Measurements from ENCODE around the gene SMTNL2. TPM values are rescaled to one million over a fixed set of nuclear protein-coding genes. Genes with fewer than 3 reads are reported as not detected.
"Not testable (repeated sequence)": the region's sequence is repeated elsewhere in the genome, so short reads cannot be mapped to it uniquely, and the experiment has no call there.

Gene SMTNL2
- total and polyA plus RNA-seq, 2 experiments from 2014 or later, result 41.5 to 106 TPM

DNA sequence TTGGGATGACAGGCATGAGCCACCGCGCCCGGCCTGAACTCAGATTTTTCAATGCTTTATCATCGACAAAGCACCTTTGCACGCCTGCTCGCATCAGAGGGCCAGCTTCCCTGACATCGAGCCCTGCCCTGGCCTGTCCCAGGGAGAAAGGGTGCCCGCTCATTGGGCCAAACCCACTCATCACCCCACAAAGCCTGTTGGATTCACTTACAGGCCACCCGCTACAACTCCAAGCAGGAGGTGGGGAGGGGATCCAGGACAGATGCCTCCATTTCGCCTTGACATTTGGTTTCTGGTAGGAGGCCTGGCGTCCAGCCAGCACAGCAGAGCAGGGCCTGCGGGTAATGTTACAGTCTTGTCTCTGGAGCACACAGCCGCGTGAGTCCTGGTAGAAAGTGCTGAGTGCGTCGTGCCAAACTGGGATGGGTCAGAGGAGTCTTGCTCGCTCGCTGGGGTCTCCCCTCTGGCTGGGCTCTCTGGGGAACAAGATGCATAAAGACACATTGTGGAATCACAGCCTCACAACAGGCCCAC lies 19.8 kb downstream of the SMTNL2 start:
- no peak overlapping the region for H2AFZ ChIP-seq
- H3K4me1 ChIP-seq (ENCODE audit: insufficient read depth), result peaks cover 64% of the 10 kb centered on the region
- H4K20me1 ChIP-seq (ENCODE audit: insufficient read depth, poor library complexity, severe bottlenecking), result no peaks in the 10 kb centered on the region
- H3K27me3 ChIP-seq, result no peaks in the 10 kb centered on the region
- H3K27ac ChIP-seq, result peak overlapping the region; percentile 74
- H3K9me3 ChIP-seq (ENCODE audit: low read depth), result no peaks in the 10 kb centered on the region
- H3K36me3 ChIP-seq (replicated peaks; ENCODE audit: insufficient read depth, low read depth), result no peaks in the 10 kb centered on the region
- WGBS (ENCODE audit: low lambda C conversion rate, missing lambda C conversion rate), result 58% methylated on average over 18 of the region's 18 CpGs
- peak overlapping the region; percentile 20 for H3K4me2 ChIP-seq
- no peaks in the 10 kb centered on the region for H3K9me2 ChIP-seq (replicated peaks; ENCODE audit: insufficient read depth)
- TF ChIP-seq EZH2 (IDR thresholded peaks at IDR 0.05; ENCODE audit: borderline replicate concordance) (no peak), EZH2phosphoT487 (IDR thresholded peaks at IDR 0.05; ENCODE audit: low read depth, severe bottlenecking, unreplicated experiment) (no peak)
- TF ChIP-seq, protein P1, sequence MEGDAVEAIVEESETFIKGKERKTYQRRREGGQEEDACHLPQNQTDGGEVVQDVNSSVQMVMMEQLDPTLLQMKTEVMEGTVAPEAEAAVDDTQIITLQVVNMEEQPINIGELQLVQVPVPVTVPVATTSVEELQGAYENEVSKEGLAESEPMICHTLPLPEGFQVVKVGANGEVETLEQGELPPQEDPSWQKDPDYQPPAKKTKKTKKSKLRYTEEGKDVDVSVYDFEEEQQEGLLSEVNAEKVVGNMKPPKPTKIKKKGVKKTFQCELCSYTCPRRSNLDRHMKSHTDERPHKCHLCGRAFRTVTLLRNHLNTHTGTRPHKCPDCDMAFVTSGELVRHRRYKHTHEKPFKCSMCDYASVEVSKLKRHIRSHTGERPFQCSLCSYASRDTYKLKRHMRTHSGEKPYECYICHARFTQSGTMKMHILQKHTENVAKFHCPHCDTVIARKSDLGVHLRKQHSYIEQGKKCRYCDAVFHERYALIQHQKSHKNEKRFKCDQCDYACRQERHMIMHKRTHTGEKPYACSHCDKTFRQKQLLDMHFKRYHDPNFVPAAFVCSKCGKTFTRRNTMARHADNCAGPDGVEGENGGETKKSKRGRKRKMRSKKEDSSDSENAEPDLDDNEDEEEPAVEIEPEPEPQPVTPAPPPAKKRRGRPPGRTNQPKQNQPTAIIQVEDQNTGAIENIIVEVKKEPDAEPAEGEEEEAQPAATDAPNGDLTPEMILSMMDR (IDR thresholded peaks at IDR 0.05; ENCODE audit: poor library complexity), result no peak
- peak; percentile 86 for DNase-seq (ENCODE audit: low spot score)
- H3K79me2 ChIP-seq, result peaks cover 14% of the 10 kb centered on the region
- H3K4me3 ChIP-seq, result no peak overlapping the region

DNA sequence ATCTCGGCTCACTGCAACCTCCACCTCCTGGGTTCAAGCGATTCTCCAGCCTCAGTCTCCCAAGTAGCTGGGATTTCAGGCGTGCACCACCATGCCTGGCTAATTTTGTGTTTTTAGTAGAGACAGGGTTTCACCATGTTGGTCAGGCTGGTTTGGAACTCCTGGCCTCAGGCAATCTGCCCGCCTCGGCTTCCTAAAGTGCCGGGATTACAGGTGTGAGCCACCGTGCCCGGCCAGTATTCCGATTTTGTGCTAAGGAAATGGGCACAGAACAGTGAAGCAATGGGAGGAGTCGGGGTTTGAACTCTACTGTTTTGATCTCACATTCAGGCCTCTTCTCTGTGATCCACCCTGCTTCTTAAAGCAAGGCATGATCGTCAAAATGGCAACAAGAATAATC lies 20.4 kb downstream of the SMTNL2 start:
- Histone ChIP-seq H3K79me2 (peaks cover 14% of the 10 kb centered on the region), H3K4me2 (peak overlapping the region; percentile 20), H3K4me1 (ENCODE audit: insufficient read depth) (peaks cover 64% of the 10 kb centered on the region), H3K27ac (peak overlapping the region; percentile 74)
- H3K27me3 ChIP-seq; DNase-seq (ENCODE audit: low spot score); H3K36me3 ChIP-seq (replicated peaks; ENCODE audit: insufficient read depth, low read depth); H3K9me2 ChIP-seq (replicated peaks; ENCODE audit: insufficient read depth); H2AFZ ChIP-seq; H3K9me3 ChIP-seq (ENCODE audit: low read depth); H4K20me1 ChIP-seq (ENCODE audit: insufficient read depth, poor library complexity, severe bottlenecking); H3K4me3 ChIP-seq: not testable (repeated sequence)
- WGBS (ENCODE audit: low lambda C conversion rate, missing lambda C conversion rate), result 85% methylated on average over 11 of the region's 11 CpGs

DNA sequence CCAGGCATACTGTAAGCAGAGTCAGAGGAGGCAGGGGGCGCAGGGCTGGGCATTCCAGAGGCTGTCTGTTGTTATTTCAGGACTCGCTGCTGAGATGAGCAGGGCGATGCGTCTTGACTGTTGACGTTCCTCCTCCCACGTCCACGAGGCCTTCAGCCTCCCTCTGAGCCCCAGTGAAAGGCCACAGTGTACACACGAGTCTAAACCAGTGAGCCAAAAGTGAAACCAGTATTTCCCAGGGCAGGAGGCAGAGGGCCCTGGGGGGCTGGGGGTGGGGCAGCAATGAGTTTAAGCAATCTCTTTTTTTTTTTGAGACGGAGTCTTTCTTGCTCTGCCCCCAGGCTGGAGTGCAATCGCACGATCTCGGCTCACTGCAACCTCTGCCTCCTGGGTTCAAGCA lies 21.5 kb downstream of the SMTNL2 start:
- Histone ChIP-seq H3K9me3 (ENCODE audit: low read depth) (no peaks in the 10 kb centered on the region), H3K4me1 (ENCODE audit: insufficient read depth) (peaks cover 64% of the 10 kb centered on the region), H3K4me3 (no peak overlapping the region), H3K27ac (peak overlapping the region; percentile 89), H3K9me2 (replicated peaks; ENCODE audit: insufficient read depth) (no peaks in the 10 kb centered on the region), H3K27me3 (no peaks in the 10 kb centered on the region), H3K36me3 (replicated peaks; ENCODE audit: insufficient read depth, low read depth) (no peaks in the 10 kb centered on the region), H2AFZ (no peak overlapping the region), H4K20me1 (ENCODE audit: insufficient read depth, poor library complexity, severe bottlenecking) (no peaks in the 10 kb centered on the region), H3K4me2 (no peak overlapping the region), H3K79me2 (peaks cover 14% of the 10 kb centered on the region)
- 63% methylated on average over 9 of the region's 12 CpGs for WGBS (ENCODE audit: low lambda C conversion rate, missing lambda C conversion rate)
- DNase-seq (ENCODE audit: low spot score), result peak; percentile 61
- TF ChIP-seq EZH2 (IDR thresholded peaks at IDR 0.05; ENCODE audit: borderline replicate concordance), result no peak

DNA sequence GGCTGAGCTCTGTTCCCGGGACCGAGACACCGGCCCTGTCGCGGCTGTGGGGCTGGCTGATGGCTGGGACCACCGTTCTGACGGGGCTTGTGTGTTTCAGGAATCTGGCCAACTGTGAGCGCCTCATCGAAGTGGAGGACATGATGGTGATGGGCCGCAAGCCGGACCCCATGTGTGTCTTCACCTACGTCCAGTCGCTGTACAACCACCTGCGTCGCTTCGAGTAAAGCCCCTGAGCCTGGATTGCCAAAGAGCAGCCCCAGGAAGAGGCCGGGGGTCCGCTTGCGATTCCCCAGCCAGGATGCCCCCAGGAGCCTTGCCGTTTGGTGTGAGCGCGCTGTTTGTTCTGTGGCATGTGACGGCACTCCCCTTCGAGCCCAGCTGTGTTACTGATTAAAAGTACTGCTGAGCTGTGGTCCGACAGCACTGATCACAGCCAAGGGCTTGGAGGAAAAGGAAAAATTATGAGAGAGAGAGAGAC lies 23.0 kb downstream of the SMTNL2 start:
- no peaks in the 10 kb centered on the region for H3K27me3 ChIP-seq
- WGBS (ENCODE audit: low lambda C conversion rate, missing lambda C conversion rate), result 67% methylated on average over 25 of the region's 25 CpGs
- H2AFZ ChIP-seq, result peak overlapping the region; percentile 35
- peaks cover 63% of the 10 kb centered on the region for H3K4me1 ChIP-seq (ENCODE audit: insufficient read depth)
- no peaks in the 10 kb centered on the region for H3K9me3 ChIP-seq (ENCODE audit: low read depth)
- TF ChIP-seq EZH2phosphoT487 (IDR thresholded peaks at IDR 0.05; ENCODE audit: low read depth, severe bottlenecking, unreplicated experiment), result no peak
- TF ChIP-seq, protein P1 (IDR thresholded peaks at IDR 0.05; ENCODE audit: poor library complexity), result no peak
- no peak for TF ChIP-seq EZH2 (IDR thresholded peaks at IDR 0.05; ENCODE audit: borderline replicate concordance)
- peak overlapping the region; percentile 89 for H3K27ac ChIP-seq
- H3K9me2 ChIP-seq (replicated peaks; ENCODE audit: insufficient read depth), result no peaks in the 10 kb centered on the region
- peak overlapping the region; percentile 60 for H3K4me2 ChIP-seq
- H3K4me3 ChIP-seq, result no peak overlapping the region
- peaks cover 12% of the 10 kb centered on the region for H3K79me2 ChIP-seq
- DNase-seq (ENCODE audit: low spot score), result no peak
- H3K36me3 ChIP-seq (replicated peaks; ENCODE audit: insufficient read depth, low read depth), result no peaks in the 10 kb centered on the region
- H4K20me1 ChIP-seq (ENCODE audit: insufficient read depth, poor library complexity, severe bottlenecking), result no peaks in the 10 kb centered on the region
